SW 1271 (cell line): Measurements from ENCODE around the gene FMO3.

Experiments used
- DNase-seq, 2 experiments: peaks; one replicate each; lab custom pipeline; 2025; lab: John Stamatoyannopoulos, UW

The FMO3 gene

GRCh38 chr1:171116676-171117075, 26.0 kb downstream of the FMO3 start:
- no peak for DNase-seq

GRCh38 chr1:171117085-171117484, 26.4 kb downstream of the FMO3 start:
- no peak for DNase-seq

GRCh38 chr1:171119648-171120047, 28.9 kb downstream of the FMO3 start:
- DNase-seq: no peak

GRCh38 chr1:171122299-171122698, 31.6 kb downstream of the FMO3 start:
- no peak for DNase-seq

- DNase-seq: no peak
Measured at GRCh38 chr1:171122893-171123292, 32.2 kb downstream of the FMO3 start.

- no peak for DNase-seq
Measured at GRCh38 chr1:171126504-171126903, 35.8 kb downstream of the FMO3 start.

- DNase-seq: no peak
Measured at GRCh38 chr1:171127099-171127498, 36.4 kb downstream of the FMO3 start.

- no peak for DNase-seq
Measured at GRCh38 chr1:171127501-171127900, 36.8 kb downstream of the FMO3 start.

- no peak for DNase-seq
Measured at GRCh38 chr1:171128463-171128862, 37.8 kb downstream of the FMO3 start.

- DNase-seq: no peak
Measured at GRCh38 chr1:171134204-171134923, 43.7 kb downstream of the FMO3 start.

- DNase-seq: no peak
Measured at GRCh38 chr1:171137580-171137979, 46.9 kb downstream of the FMO3 start.

- no peak for DNase-seq
Measured at GRCh38 chr1:171138980-171139379, 48.3 kb downstream of the FMO3 start.

- DNase-seq: no peak
Measured at GRCh38 chr1:171139890-171140289, 49.2 kb downstream of the FMO3 start.

GRCh38 chr1:171140401-171140800, 49.7 kb downstream of the FMO3 start:
- DNase-seq: no peak

- DNase-seq: no peak
Measured at GRCh38 chr1:171140956-171141687, 50.4 kb downstream of the FMO3 start.

GRCh38 chr1:171141688-171142415, 51.1 kb downstream of the FMO3 start:
- no peak for DNase-seq

GRCh38 chr1:171142416-171143385, 52.0 kb downstream of the FMO3 start:
- no peak for DNase-seq

- no peak for DNase-seq
Measured at GRCh38 chr1:171150156-171150555, 59.5 kb downstream of the FMO3 start.

- no peak for DNase-seq
Measured at GRCh38 chr1:171152549-171152948, 61.8 kb downstream of the FMO3 start.

- no peak for DNase-seq
Measured at GRCh38 chr1:171155484-171155883, 64.8 kb downstream of the FMO3 start.

GRCh38 chr1:171158096-171158495, 67.4 kb downstream of the FMO3 start:
- DNase-seq: no peak

- no peak for DNase-seq
Measured at GRCh38 chr1:171158551-171158950, 67.8 kb downstream of the FMO3 start.
